Measurements from ENCODE around the gene NEK3. TPM values are rescaled to one million over a fixed set of nuclear protein-coding genes. Genes with fewer than 3 reads are reported as not detected.

The NEK3 gene
- total and polyA plus RNA-seq, 2 experiments from 2014 or later = 11.0 TPM

Other genes starting within 250 kb of the NEK3 start
- 51.2 and 70.0 TPM in 2 replicates for gene ATP7B, start 148.1 kb downstream of the NEK3 start, total RNA-seq
- 47.3 and 56.8 TPM in 2 replicates for gene ATP7B, start 148.1 kb downstream of the NEK3 start, polyA plus RNA-seq
- 50.0 and 54.1 TPM in 2 replicates for gene ALG11, start 147.2 kb downstream of the NEK3 start, total RNA-seq
- 26.0 and 33.9 TPM in 2 replicates for gene ALG11, start 147.2 kb downstream of the NEK3 start, polyA plus RNA-seq
- 24.7 and 30.1 TPM in 2 replicates for gene UTP14C, start 134.9 kb downstream of the NEK3 start, total RNA-seq
- 9.9 and 10.0 TPM in 2 replicates for gene UTP14C, start 134.9 kb downstream of the NEK3 start, polyA plus RNA-seq
- gene NEK5, start 30.5 kb downstream of the NEK3 start, total RNA-seq = 1.1 and 1.3 TPM in 2 replicates
- 1.2 and 1.3 TPM in 2 replicates for gene NEK5, start 30.5 kb downstream of the NEK3 start, polyA plus RNA-seq
- 1.00 and 1.4 TPM in 2 replicates for gene THSD1, start 246.6 kb upstream of the NEK3 start, total RNA-seq
- 0.34 and 1.4 TPM in 2 replicates for gene THSD1, start 246.6 kb upstream of the NEK3 start, polyA plus RNA-seq